Body of pancreas (tissue), 4 donors: ENCODE measurements around the gene RBM38. TPM values are rescaled to one million over a fixed set of nuclear protein-coding genes. Genes with fewer than 3 reads are reported as not detected.

Source experiments
- ATAC-seq: fragments of 150-250 bp; one replicate; pipeline ENCODE4 v1.9.1; 2016
- DNase-seq, 4 donors: peaks; one replicate each; pipeline ENCODE4 v3.0.0-alpha.2; 2019
- H3K27ac ChIP-seq, 4 donors: fragments of 200-600 bp; sonication (generic); 1 replicate in 3 of 4; 2 replicates in 1 of 4; pipeline versions ENCODE4 v1.5.1 to v1.6.1; 2016 to 2019; ENCODE audit warnings: mild to moderate bottlenecking in 1 of 4, mixed read lengths in 1 of 4, moderate library complexity in 1 of 4
- H3K27me3 ChIP-seq, 2 donors: fragments of 200-600 bp; sonication (generic); one replicate each; pipeline ENCODE4 v1.6.0; 2016; ENCODE audit warnings: mild to moderate bottlenecking in 1 of 2
- H3K36me3 ChIP-seq, 2 donors: fragments of 200-600 bp; sonication (generic); replicated peaks in 1 of 2; 2 replicates each; pipeline ENCODE4 v1.5.1; 2016; ENCODE audit warnings: low read depth in 2 of 2; ENCODE audit not compliant: insufficient read depth in 1 of 2
- H3K4me1 ChIP-seq: fragments of 200-600 bp; sonication (generic); one replicate; pipeline ENCODE4 v1.6.0; 2016
- H3K4me3 ChIP-seq, 2 donors: fragments of 200-600 bp; sonication (generic); 1 replicate in 1 of 2; 2 replicates in 1 of 2; pipeline ENCODE4 v1.5.1; 2016 to 2019
- H3K9me3 ChIP-seq, 3 donors: fragments of 200-600 bp; sonication (generic); 1 replicate in 2 of 3; 2 replicates in 1 of 3; pipeline ENCODE4 v1.5.1; 2016
- POLR2A ChIP-seq, 3 donors: fragments of 450-650 bp; IDR thresholded peaks; one replicate each; pipeline ENCODE4 v1.6.1; 2016; ENCODE audit warnings: antibody characterized with exemption in 3 of 3, mild to moderate bottlenecking in 2 of 3
- WGBS, 2 donors: methylation state at CpG; one replicate each; pipeline ENCODE4 v1.1.5; 2017; 5-methylcytosine and 5-hydroxymethylcytosine counted together
- intact Hi-C: fragments of 100-400 bp; cut with DNase I; formaldehyde crosslinking; loops from one replicate; pipeline ENCODE4 v1.15.1; 2023
- total RNA-seq, 2 donors: library from RNA; depleted of rRNA; stranded (reverse); fragments of >200 nt; gene quantifications; one replicate each; pipeline ENCODE4 v1.1.0, GENCODE V29; 2016
- TF ChIP-seq, protein P1 (sequence below), 7 experiments: fragments of 450-650 bp in 4 of 7; fragments of 200-600 bp in 3 of 7; sonication (generic) in 3 of 7; IDR thresholded peaks; one replicate each; pipeline ENCODE4 v1.5.1; 2016 to 2019; ENCODE audit warnings: antibody characterized with exemption in 7 of 7

The RBM38 gene
- total RNA-seq, 2 donors from 2014 or later, result 5.6 to 12.7 TPM

DNA sequence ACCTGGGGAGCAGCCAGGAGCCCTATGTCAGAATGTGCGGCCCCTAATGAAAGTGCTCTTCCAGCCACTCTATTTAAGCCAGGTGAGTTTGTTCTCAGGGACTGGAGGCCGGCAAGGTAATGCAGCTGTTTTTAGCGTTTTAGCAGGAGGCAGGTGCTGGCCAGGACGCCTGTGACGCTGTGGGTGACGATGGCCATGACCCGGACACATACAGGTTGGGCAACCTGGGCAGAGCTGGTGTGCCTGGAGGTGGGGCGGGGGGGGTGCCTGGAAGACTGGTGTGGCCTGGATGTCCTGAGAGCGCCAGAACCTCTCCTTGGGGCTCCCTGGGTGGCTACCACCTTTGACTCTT is 51.7 kb downstream of the RBM38 start:
- intact Hi-C loops, result no loop called here
- no peaks in the 10 kb centered on the region for H3K27me3 ChIP-seq
- H3K4me3 ChIP-seq, result no peak overlapping the region
- TF ChIP-seq, protein P1, sequence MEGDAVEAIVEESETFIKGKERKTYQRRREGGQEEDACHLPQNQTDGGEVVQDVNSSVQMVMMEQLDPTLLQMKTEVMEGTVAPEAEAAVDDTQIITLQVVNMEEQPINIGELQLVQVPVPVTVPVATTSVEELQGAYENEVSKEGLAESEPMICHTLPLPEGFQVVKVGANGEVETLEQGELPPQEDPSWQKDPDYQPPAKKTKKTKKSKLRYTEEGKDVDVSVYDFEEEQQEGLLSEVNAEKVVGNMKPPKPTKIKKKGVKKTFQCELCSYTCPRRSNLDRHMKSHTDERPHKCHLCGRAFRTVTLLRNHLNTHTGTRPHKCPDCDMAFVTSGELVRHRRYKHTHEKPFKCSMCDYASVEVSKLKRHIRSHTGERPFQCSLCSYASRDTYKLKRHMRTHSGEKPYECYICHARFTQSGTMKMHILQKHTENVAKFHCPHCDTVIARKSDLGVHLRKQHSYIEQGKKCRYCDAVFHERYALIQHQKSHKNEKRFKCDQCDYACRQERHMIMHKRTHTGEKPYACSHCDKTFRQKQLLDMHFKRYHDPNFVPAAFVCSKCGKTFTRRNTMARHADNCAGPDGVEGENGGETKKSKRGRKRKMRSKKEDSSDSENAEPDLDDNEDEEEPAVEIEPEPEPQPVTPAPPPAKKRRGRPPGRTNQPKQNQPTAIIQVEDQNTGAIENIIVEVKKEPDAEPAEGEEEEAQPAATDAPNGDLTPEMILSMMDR (IDR thresholded peaks at IDR 0.05), result no peak
- TF ChIP-seq POLR2A (IDR thresholded peaks at IDR 0.05), result peak in 1 of 3 donors; percentile 9
- DNase-seq (peak in 2 of 4 donors; percentile 53 to 91), ATAC-seq (no peak)
- 43 to 89% methylated on average over 4 to 9 of the region's 9 CpGs for WGBS, 2 donors
- no peaks in the 10 kb centered on the region for H3K9me3 ChIP-seq
- H3K36me3 ChIP-seq, result no peaks in the 10 kb centered on the region
- H3K4me1 ChIP-seq, result peaks cover 45% of the 10 kb centered on the region
- peak overlapping the region in 2 of 4 donors; percentile 88 to 95 for H3K27ac ChIP-seq

DNA sequence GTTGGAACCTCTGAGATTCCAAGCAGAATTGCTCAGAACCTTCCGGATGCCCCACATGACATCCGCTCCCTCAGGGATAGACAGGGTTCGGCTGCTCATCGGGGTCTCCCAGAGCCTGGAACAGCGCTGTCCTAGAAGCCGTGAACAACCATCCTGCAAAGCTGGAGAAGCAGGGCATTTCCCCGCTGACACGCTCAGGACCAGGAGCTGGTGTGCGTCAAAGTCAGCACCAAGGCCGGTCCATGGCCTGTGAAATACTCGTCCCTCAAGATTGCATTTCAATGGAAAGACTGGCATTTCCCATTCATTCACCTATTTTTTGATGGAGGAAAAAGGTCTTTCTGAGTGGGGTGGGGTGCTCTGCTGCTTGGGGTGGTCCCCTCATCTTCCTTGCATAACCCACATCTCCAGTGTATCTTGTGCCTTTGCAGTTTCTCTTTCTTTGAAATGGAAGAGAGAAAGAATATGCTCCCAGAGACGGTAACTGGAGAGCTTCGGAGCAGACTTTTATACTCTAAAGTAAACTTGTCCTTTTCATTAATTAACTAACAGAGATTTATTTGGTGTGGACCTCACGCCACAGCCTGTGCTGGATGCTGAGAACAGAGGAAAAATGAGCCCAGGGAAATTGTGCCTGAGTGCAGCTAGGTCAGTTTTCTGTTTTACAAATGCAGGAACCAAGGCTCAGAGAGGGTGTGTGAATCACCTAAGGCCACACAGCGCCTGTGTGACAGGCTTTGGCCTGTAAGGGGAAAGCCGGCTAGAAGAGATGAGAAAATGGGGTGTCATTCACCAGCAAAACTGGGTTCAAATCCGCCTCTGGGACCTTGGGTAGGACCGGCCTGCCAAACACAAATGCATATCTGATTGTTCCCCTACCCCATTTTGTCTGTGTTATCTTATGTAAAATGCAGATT is 52.4 kb downstream of the RBM38 start:
- 87 to 91% methylated on average over 18 of the region's 18 CpGs for WGBS, 2 donors
- Histone ChIP-seq H3K4me3 (no peak overlapping the region), H3K9me3 (no peaks in the 10 kb centered on the region), H3K27ac (peak overlapping the region in 1 of 4 donors; percentile 95), H3K36me3 (no peaks in the 10 kb centered on the region), H3K4me1 (peaks cover 41% of the 10 kb centered on the region), H3K27me3 (no peaks in the 10 kb centered on the region)
- DNase-seq (no peak), ATAC-seq (no peak)
- intact Hi-C loops, result no loop called here
- no peak for TF ChIP-seq POLR2A (IDR thresholded peaks at IDR 0.05)
- TF ChIP-seq, protein P1 (IDR thresholded peaks at IDR 0.05), result no peak

DNA sequence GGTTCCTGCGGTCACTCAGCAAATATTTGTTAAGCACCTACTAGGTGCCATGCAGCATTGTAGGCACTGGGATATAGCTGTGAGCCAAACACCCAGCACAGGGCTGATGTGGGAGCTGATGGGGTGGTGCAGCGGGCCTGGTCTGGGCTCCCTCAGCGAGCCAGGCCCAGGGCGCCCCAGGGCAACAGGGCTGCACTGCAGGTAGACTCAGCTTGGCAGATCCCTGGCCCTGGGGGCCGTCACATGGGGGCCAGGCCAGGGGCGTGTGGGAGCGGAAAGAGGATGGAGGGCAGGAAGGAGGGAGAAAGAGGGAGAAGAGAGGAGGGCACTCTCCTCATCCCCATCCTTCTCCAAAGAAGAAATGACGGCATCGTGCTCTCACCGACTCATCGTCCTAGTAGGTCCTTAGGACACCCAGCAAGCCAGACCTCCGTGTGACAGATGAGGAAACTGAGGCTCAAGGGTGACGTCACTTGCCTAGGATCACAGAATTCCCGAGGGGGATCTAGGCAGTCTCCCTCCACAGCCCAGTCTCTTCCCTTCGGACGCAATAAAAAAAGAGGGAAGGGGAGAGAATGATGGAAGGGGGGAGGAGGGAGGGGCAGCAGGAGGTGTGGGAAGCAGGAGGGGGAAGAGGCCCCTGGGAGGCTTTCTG is 53.3 kb downstream of the RBM38 start:
- no peak for ATAC-seq
- intact Hi-C loops, result loop anchor here (5.0 kb wide), 1 partner anchor 57 kb away; no protein-coding TSS in a partner anchor
- no peak overlapping the region for H3K4me3 ChIP-seq
- no peak overlapping the region for H3K27ac ChIP-seq
- 74 to 77% methylated on average over 15 to 16 of the region's 16 CpGs for WGBS, 2 donors
- no peak for DNase-seq
- H3K4me1 ChIP-seq, result peaks cover 36% of the 10 kb centered on the region
- no peak for TF ChIP-seq POLR2A (IDR thresholded peaks at IDR 0.05)
- TF ChIP-seq, protein P1 (IDR thresholded peaks at IDR 0.05), result no peak
- no peaks in the 10 kb centered on the region for H3K9me3 ChIP-seq
- no peaks in the 10 kb centered on the region for H3K36me3 ChIP-seq
- H3K27me3 ChIP-seq, result no peaks in the 10 kb centered on the region

DNA sequence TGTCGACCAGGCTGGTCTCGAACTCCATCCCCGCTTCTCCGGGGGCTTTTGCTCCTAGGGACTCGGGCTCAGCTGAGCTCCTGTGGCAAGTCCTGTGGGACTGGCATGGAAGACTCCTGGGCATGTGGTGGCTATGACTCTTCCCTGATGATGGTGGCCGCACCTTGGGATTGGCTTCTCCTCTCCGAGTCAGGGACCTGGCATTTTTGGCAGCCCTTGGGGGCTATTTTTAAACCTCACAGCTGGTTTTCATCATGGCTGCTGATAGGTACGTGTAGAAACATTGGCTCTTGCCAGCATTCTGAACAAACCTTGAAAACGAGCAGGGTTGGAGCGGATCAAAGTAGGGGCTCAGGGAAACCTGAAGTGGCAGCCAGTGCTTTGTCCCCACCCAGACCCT is 54.1 kb downstream of the RBM38 start:
- DNase-seq (no peak), ATAC-seq (no peak)
- TF ChIP-seq POLR2A (IDR thresholded peaks at IDR 0.05), result no peak
- Histone ChIP-seq H3K27ac (no peak overlapping the region), H3K27me3 (no peaks in the 10 kb centered on the region), H3K36me3 (no peaks in the 10 kb centered on the region), H3K4me1 (peaks cover 28% of the 10 kb centered on the region), H3K9me3 (no peaks in the 10 kb centered on the region), H3K4me3 (no peak overlapping the region)
- intact Hi-C loops, result loop anchor here (5.0 kb wide), 1 partner anchor 58 kb away; no protein-coding TSS in a partner anchor
- WGBS, 2 donors, result 70 to 72% methylated on average over 10 of the region's 10 CpGs

DNA sequence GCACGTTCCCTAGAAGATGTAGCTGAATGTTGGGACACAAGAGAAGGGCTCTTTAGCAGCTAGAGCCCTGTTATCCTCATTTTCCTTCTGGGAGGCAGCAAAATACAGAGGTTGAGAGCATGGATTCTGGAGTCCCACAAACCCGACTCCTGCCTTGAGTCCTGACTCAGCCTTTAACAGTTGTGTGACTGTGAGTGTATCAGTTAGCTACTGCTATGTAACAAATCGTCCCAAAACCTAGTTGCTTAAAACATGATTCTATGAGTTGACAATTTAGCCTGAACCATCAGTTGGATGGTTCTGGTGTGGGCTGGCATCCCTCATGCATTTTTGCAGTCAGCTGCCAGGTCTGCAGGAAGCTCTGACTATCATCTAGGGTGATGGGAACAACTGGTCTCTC is 54.6 kb downstream of the RBM38 start:
- Histone ChIP-seq H3K27me3 (no peaks in the 10 kb centered on the region), H3K4me1 (peaks cover 24% of the 10 kb centered on the region), H3K9me3 (no peaks in the 10 kb centered on the region), H3K36me3 (no peaks in the 10 kb centered on the region), H3K4me3 (no peak overlapping the region), H3K27ac (no peak overlapping the region)
- TF ChIP-seq, protein P1 (IDR thresholded peaks at IDR 0.05), result no peak
- TF ChIP-seq POLR2A (IDR thresholded peaks at IDR 0.05), result no peak
- 65 to 91% methylated on average over 3 of the region's 3 CpGs for WGBS, 2 donors
- DNase-seq (no peak), ATAC-seq (no peak)
- intact Hi-C loops, result loop anchor here (5.0 kb wide), 1 partner anchor 58 kb away; no protein-coding TSS in a partner anchor
